B cell (primary cell): ENCODE results near the gene ANO9. TPM values are rescaled to one million over a fixed set of nuclear protein-coding genes. Genes with fewer than 3 reads are reported as not detected.

Experiments
- ATAC-seq: fragments of 200-7000 bp; cut with Tn5 transposase; one replicate; pipeline ENCODE4 v1.10.0; 2021; ENCODE audit warnings: low read depth, mild to moderate bottlenecking, moderate number of reproducible peaks, moderate library complexity
- CTCF ChIA-PET: fragments of 350-600 bp; sonication (Branson Sonifier 250); formaldehyde crosslinking; loops from one replicate; lab custom pipeline; 2021; ENCODE audit warnings: antibody characterized with exemption, inconsistent platforms; lab: Charles Lee
- POLR2A ChIA-PET: fragments of 350-600 bp; sonication (Branson Sonifier 250); formaldehyde crosslinking; loops from one replicate; lab custom pipeline; 2021; ENCODE audit warnings: antibody characterized with exemption; lab: Charles Lee
- DNase-seq: peaks from one replicate; pipeline ENCODE4 v3.0.0; 2013
- H2AFZ ChIP-seq: 2 replicates; pipeline ENCODE4 v1.6.1; 2012; ENCODE audit warnings: mild to moderate bottlenecking, low read depth, low read length; ENCODE audit not compliant: insufficient read depth, poor library complexity, severe bottlenecking
- H3K27ac ChIP-seq, 2 donors: 1 replicate in 1 of 2; 2 replicates in 1 of 2; pipeline ENCODE4 v1.5.1; 2012 to 2013; ENCODE audit warnings: low read length in 2 of 2, mild to moderate bottlenecking in 2 of 2, moderate library complexity in 1 of 2
- H3K27me3 ChIP-seq, 4 experiments: fragments of 200-600 bp in 1 of 4; sonication (generic) in 1 of 4; replicated peaks in 1 of 4; 1 replicate in 2 of 4; 2 replicates in 2 of 4; pipeline versions ENCODE4 v1.6.1 to v1.7.0; 2013 to 2016; ENCODE audit warnings: low read length in 3 of 4, mild to moderate bottlenecking in 2 of 4, mixed read lengths in 1 of 4, moderate library complexity in 1 of 4; ENCODE audit not compliant: insufficient read depth in 4 of 4, control insufficient read depth in 3 of 4; ENCODE audit errors: control extremely low read depth in 1 of 4
- H3K36me3 ChIP-seq, 2 experiments: replicated peaks in 1 of 2; 1 replicate in 1 of 2; 2 replicates in 1 of 2; pipeline versions ENCODE4 v1.6.1 to v1.7.1; 2013; ENCODE audit warnings: low read length in 1 of 2; ENCODE audit not compliant: insufficient read depth in 2 of 2, control insufficient read depth in 1 of 2; ENCODE audit errors: control extremely low read depth in 1 of 2, extremely low read depth in 1 of 2
- H3K4me1 ChIP-seq, 2 donors: fragments of 200-600 bp in 1 of 2; sonication (generic) in 1 of 2; 1 replicate in 1 of 2; 2 replicates in 1 of 2; pipeline versions ENCODE4 v1.5.1 to v1.6.1; 2013 to 2017; ENCODE audit warnings: low read length in 2 of 2; ENCODE audit not compliant: control insufficient read depth in 2 of 2, insufficient read depth in 2 of 2
- H3K4me2 ChIP-seq: replicated peaks from 2 replicates; pipeline ENCODE3; 2012; ENCODE audit warnings: mild to moderate bottlenecking, low read depth, low read length; ENCODE audit not compliant: poor library complexity, severe bottlenecking
- H3K4me3 ChIP-seq, 5 experiments: fragments of 200-600 bp in 1 of 5; sonication (generic) in 1 of 5; 1 replicate in 3 of 5; 2 replicates in 2 of 5; pipeline versions ENCODE4 v1.5.1 to v1.7.0; 2011 to 2016; ENCODE audit warnings: low read length in 4 of 5, mild to moderate bottlenecking in 4 of 5, low read depth in 2 of 5, control low read depth in 1 of 5, moderate library complexity in 1 of 5; ENCODE audit not compliant: insufficient read depth in 1 of 5; ENCODE audit errors: control extremely low read depth in 1 of 5, extremely low read depth in 1 of 5
- H3K79me2 ChIP-seq: fragments of 200-600 bp; sonication (generic); one replicate; pipeline ENCODE4 v1.6.0; 2016; ENCODE audit warnings: low read length; ENCODE audit not compliant: control insufficient read depth, insufficient read depth
- H3K9ac ChIP-seq: fragments of 200-600 bp; sonication (generic); 2 replicates; pipeline ENCODE4 v1.6.1; 2017; ENCODE audit warnings: mild to moderate bottlenecking, low read length, moderate library complexity
- H3K9me3 ChIP-seq, 3 donors: one replicate each; pipeline versions ENCODE4 v1.6.1 to v1.7.1; 2013; ENCODE audit warnings: low read length in 2 of 3; ENCODE audit not compliant: control insufficient read depth in 2 of 3, insufficient read depth in 1 of 3; ENCODE audit errors: control extremely low read depth in 1 of 3
- H4K20me1 ChIP-seq: 2 replicates; pipeline ENCODE4 v1.6.0; 2012; ENCODE audit warnings: mild to moderate bottlenecking, low read length; ENCODE audit not compliant: insufficient read depth, control insufficient read depth, poor library complexity, severe bottlenecking
- H3K27ac Mint-ChIP-seq: one replicate; pipeline ENCODE4 v1.8.0; 2021; ENCODE audit warnings: mixed read lengths
- H3K27me3 Mint-ChIP-seq: one replicate; pipeline ENCODE4 v1.8.0; 2021; ENCODE audit warnings: mixed read lengths
- H3K4me1 Mint-ChIP-seq: one replicate; pipeline ENCODE4 v1.8.0; 2021; ENCODE audit warnings: mixed read lengths
- H3K4me3 Mint-ChIP-seq: one replicate; pipeline ENCODE4 v1.8.0; 2021; ENCODE audit warnings: mixed read lengths
- H3K9me3 Mint-ChIP-seq: one replicate; pipeline ENCODE4 v1.8.0; 2022; ENCODE audit warnings: mixed read lengths; ENCODE audit not compliant: insufficient read depth
- CTCF ChIP-seq: fragments of 200-600 bp; IDR thresholded peaks from one replicate; pipeline ENCODE4 v1.8.0; 2022; ENCODE audit warnings: antibody characterized with exemption, mild to moderate bottlenecking
- EZH2 ChIP-seq: IDR thresholded peaks from 2 replicates; pipeline ENCODE4 v1.6.1; 2012; ENCODE audit warnings: borderline replicate concordance, low read depth, mild to moderate bottlenecking, moderate library complexity, low read length; ENCODE audit not compliant: insufficient read depth, poor library complexity, severe bottlenecking
- WGBS: methylation state at CpG from one replicate; pipeline ENCODE4 v1.1.5; 2013; ENCODE audit warnings: missing lambda C conversion rate; ENCODE audit not compliant: insufficient coverage; 5-methylcytosine and 5-hydroxymethylcytosine counted together
- intact Hi-C: fragments of 100-400 bp; cut with micrococcal nuclease; formaldehyde crosslinking; loops from one replicate; pipeline ENCODE4 v1.10.0; 2022
- polyA plus RNA-seq: library from polyadenylated mRNA; depleted of rRNA; stranded (reverse); fragments of >200 nt; gene quantifications from 2 replicates; pipeline ENCODE4 v1.2.3, GENCODE V29; 2012
- small RNA-seq: library from RNA; depleted of rRNA; stranded (forward); fragments of <200 nt; gene quantifications from one replicate; pipeline ENCODE3, GENCODE V24; 2012; ENCODE audit warnings: low replicate concordance, low read depth; ENCODE audit not compliant: insufficient read length
- total RNA-seq, 2 donors: library from RNA; stranded (reverse); fragments of 120-200 nt in 1 of 2; gene quantifications; 1 replicate in 1 of 2; 2 replicates in 1 of 2; pipeline versions ENCODE4 v1.2.3 to v1.2.4, GENCODE V29; 2013 to 2022

The ANO9 gene
- total and polyA plus RNA-seq, 2 donors (not counting 1 experiment from before 2014, with no cell fraction given) = 62.0 to 107 TPM

GRCh38 chr11:367956-368413, 73.8 kb downstream of the ANO9 start:
- DNase-seq = no peak

More at GRCh38 chr11:367956-368413, 73.8 kb downstream of the ANO9 start:
- ChIA-PET CTCF (interaction anchor here (0.8 to 1.2 kb wide), 2 partner anchors 117 to 152 kb away, joined by 3 to 4 read pairs; no protein-coding TSS in a partner anchor), POLR2A (no interaction called here)
- Histone ChIP-seq H3K4me2 (peak overlapping the region; percentile 42), H3K4me1 (peaks cover 8 to 14% of the 10 kb centered on the region in 2 donors), H3K4me3 (no peak overlapping the region), H2AFZ (no peak overlapping the region), H3K9ac (no peak overlapping the region), H3K27ac (no peak overlapping the region), H3K36me3 (no peaks in the 10 kb centered on the region), H3K79me2 (no peaks in the 10 kb centered on the region), H4K20me1 (no peaks in the 10 kb centered on the region), H3K27me3 (peaks cover 0 to 59% (median 19%) of the 10 kb centered on the region in 4 experiments), H3K9me3 (no peaks in the 10 kb centered on the region)
- Mint-ChIP-seq H3K4me1 (peaks cover 14% of the 10 kb centered on the region), H3K4me3 (peak overlapping the region; percentile 86), H3K27me3 (peaks cover 37% of the 10 kb centered on the region), H3K9me3 (no peaks in the 10 kb centered on the region), H3K27ac (no peak overlapping the region)
- no peak for ATAC-seq
- intact Hi-C loops = no loop called here
- TF ChIP-seq CTCF (no peak), EZH2 (no peak)
- WGBS = 39% methylated on average over 7 of the region's 7 CpGs

Small RNA genes lying within 50 kb of the gene (small RNA-seq; reads per million reads assigned to genes)
- gene RN7SL838P = not detected

Other genes with a start within 250 kb of the ANO9 start
- not detected in 2 replicates for gene SCGB1C1, start 248.9 kb downstream of the ANO9 start, total RNA-seq
- not detected in 2 replicates for gene SCGB1C1, start 248.9 kb downstream of the ANO9 start, polyA plus RNA-seq
- gene BET1L, start 234.6 kb downstream of the ANO9 start, total RNA-seq = 69.1 and 72.2 TPM in 2 replicates
- 43.9 and 49.3 TPM in 2 replicates for gene BET1L, start 234.6 kb downstream of the ANO9 start, polyA plus RNA-seq
- gene RIC8A, start 234.3 kb downstream of the ANO9 start, total RNA-seq = 102 and 110 TPM in 2 replicates
- 90.0 and 100 TPM in 2 replicates for gene RIC8A, start 234.3 kb downstream of the ANO9 start, polyA plus RNA-seq
- gene SIRT3, start 205.7 kb downstream of the ANO9 start, total RNA-seq = 27.9 and 33.6 TPM in 2 replicates
- gene SIRT3, start 205.7 kb downstream of the ANO9 start, polyA plus RNA-seq = 22.9 and 50.5 TPM in 2 replicates
- 96.2 and 104 TPM in 2 replicates for gene PSMD13, start 205.0 kb downstream of the ANO9 start, total RNA-seq
- gene PSMD13, start 205.0 kb downstream of the ANO9 start, polyA plus RNA-seq = 98.0 and 111 TPM in 2 replicates
- gene NLRP6, start 163.6 kb downstream of the ANO9 start, total RNA-seq = 2.5 and 2.7 TPM in 2 replicates
- 0.92 and 1.4 TPM in 2 replicates for gene NLRP6, start 163.6 kb downstream of the ANO9 start, polyA plus RNA-seq
- 159 and 169 TPM in 2 replicates for gene PGGHG, start 152.9 kb downstream of the ANO9 start, total RNA-seq
- gene PGGHG, start 152.9 kb downstream of the ANO9 start, polyA plus RNA-seq = 152 and 264 TPM in 2 replicates
- not detected in 2 replicates for gene IFITM5, start 142.5 kb downstream of the ANO9 start, total RNA-seq
- gene IFITM5, start 142.5 kb downstream of the ANO9 start, polyA plus RNA-seq = not detected in 2 replicates
- 72.1 and 76.1 TPM in 2 replicates for gene IFITM2, start 134.2 kb downstream of the ANO9 start, total RNA-seq
- gene IFITM2, start 134.2 kb downstream of the ANO9 start, polyA plus RNA-seq = 207 and 451 TPM in 2 replicates
- gene IFITM1, start 128.0 kb downstream of the ANO9 start, total RNA-seq = 19.5 and 19.7 TPM in 2 replicates
- gene IFITM1, start 128.0 kb downstream of the ANO9 start, polyA plus RNA-seq = 70.6 and 83.7 TPM in 2 replicates
- 9.8 and 16.5 TPM in 2 replicates for gene IFITM3, start 121.2 kb downstream of the ANO9 start, total RNA-seq
- 1.6 and 5.2 TPM in 2 replicates for gene IFITM3, start 121.2 kb downstream of the ANO9 start, polyA plus RNA-seq
- not detected in 2 replicates for gene B4GALNT4, start 72.5 kb downstream of the ANO9 start, total RNA-seq
- gene B4GALNT4, start 72.5 kb downstream of the ANO9 start, polyA plus RNA-seq = 0.07 TPM in 1 of 2 replicates, not detected in the other
- 0.39 TPM in 1 of 2 replicates, not detected in the other for gene PKP3, start 47.8 kb downstream of the ANO9 start, total RNA-seq
- 0.16 and 0.78 TPM in 2 replicates for gene PKP3, start 47.8 kb downstream of the ANO9 start, polyA plus RNA-seq
- 66.6 and 73.8 TPM in 2 replicates for gene SIGIRR, start 27.0 kb downstream of the ANO9 start, total RNA-seq
- 92.1 and 145 TPM in 2 replicates for gene SIGIRR, start 27.0 kb downstream of the ANO9 start, polyA plus RNA-seq
- 29.0 and 35.5 TPM in 2 replicates for gene PTDSS2, start 8.3 kb upstream of the ANO9 start, total RNA-seq
- gene PTDSS2, start 8.3 kb upstream of the ANO9 start, polyA plus RNA-seq = 15.4 and 22.1 TPM in 2 replicates
- 76.2 and 81.0 TPM in 2 replicates for gene RNH1, start 65.2 kb upstream of the ANO9 start, total RNA-seq
- 156 and 159 TPM in 2 replicates for gene RNH1, start 65.2 kb upstream of the ANO9 start, polyA plus RNA-seq
- 63.5 and 66.2 TPM in 2 replicates for gene HRAS, start 93.6 kb upstream of the ANO9 start, total RNA-seq
- 86.0 and 110 TPM in 2 replicates for gene HRAS, start 93.6 kb upstream of the ANO9 start, polyA plus RNA-seq
- gene LRRC56, start 95.5 kb upstream of the ANO9 start, total RNA-seq = 15.8 and 16.6 TPM in 2 replicates
- 6.6 and 11.8 TPM in 2 replicates for gene LRRC56, start 95.5 kb upstream of the ANO9 start, polyA plus RNA-seq
- 19.7 and 21.4 TPM in 2 replicates for gene LMNTD2, start 118.7 kb upstream of the ANO9 start, total RNA-seq
- 29.6 and 34.9 TPM in 2 replicates for gene LMNTD2, start 118.7 kb upstream of the ANO9 start, polyA plus RNA-seq
- gene RASSF7, start 119.0 kb upstream of the ANO9 start, total RNA-seq = 24.7 and 29.8 TPM in 2 replicates
- gene RASSF7, start 119.0 kb upstream of the ANO9 start, polyA plus RNA-seq = 59.0 and 89.3 TPM in 2 replicates
- gene PHRF1, start 134.5 kb upstream of the ANO9 start, total RNA-seq = 57.9 and 63.5 TPM in 2 replicates
- 21.2 and 22.3 TPM in 2 replicates for gene PHRF1, start 134.5 kb upstream of the ANO9 start, polyA plus RNA-seq
- 136 and 147 TPM in 2 replicates for gene IRF7, start 173.9 kb upstream of the ANO9 start, total RNA-seq
- gene IRF7, start 173.9 kb upstream of the ANO9 start, polyA plus RNA-seq = 170 and 184 TPM in 2 replicates
- not detected in 2 replicates for gene CDHR5, start 182.9 kb upstream of the ANO9 start, total RNA-seq
- 0.04 and 0.09 TPM in 2 replicates for gene CDHR5, start 182.9 kb upstream of the ANO9 start, polyA plus RNA-seq
- gene SCT, start 185.2 kb upstream of the ANO9 start, total RNA-seq = not detected in 2 replicates
- gene SCT, start 185.2 kb upstream of the ANO9 start, polyA plus RNA-seq = not detected in 2 replicates
- 1.3 TPM in 1 of 2 replicates, not detected in the other for gene DRD4, start 195.3 kb upstream of the ANO9 start, total RNA-seq
- gene DRD4, start 195.3 kb upstream of the ANO9 start, polyA plus RNA-seq = 0.17 TPM in 1 of 2 replicates, not detected in the other